ENCODE measurements around the gene TEX51.

TEX51 gene

DNA sequence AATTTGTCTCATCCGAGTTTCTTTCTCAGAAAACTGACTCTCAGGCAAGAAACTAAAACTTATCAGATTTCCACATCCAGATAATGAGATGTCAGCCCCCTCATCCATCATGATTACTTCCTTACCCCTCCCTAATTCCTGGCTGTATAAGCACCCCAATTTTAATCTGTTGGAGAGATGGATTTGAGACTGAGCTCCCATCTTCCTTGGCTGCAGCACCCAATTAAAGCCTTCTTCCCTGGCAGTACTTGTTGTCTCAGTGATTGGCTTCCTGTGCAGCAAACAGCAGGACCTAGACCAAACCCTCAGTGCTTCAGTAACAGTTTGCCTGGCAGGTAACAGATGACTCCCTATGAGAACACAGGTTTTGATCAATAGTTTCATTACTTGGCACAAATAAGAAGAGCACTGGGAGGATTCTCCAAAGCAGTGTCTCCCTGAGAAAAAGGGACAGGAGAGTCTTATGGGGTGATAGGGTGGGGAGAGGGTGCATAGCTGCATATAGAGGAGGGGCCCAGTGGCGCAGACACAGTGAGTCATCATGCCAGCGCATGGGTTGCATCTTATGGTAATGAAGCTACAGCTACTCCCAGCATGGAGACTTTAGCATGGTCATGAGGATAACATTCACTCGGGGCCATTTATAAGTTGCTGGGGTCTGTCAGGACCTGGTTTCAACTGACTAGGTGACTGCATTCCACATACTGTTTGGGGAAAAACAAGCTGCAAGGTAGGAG, 45.1 kb downstream of the TEX51 start:
- no peak overlapping the region for H3K4me3 ChIP-seq (ENCODE audit: low read length)

DNA sequence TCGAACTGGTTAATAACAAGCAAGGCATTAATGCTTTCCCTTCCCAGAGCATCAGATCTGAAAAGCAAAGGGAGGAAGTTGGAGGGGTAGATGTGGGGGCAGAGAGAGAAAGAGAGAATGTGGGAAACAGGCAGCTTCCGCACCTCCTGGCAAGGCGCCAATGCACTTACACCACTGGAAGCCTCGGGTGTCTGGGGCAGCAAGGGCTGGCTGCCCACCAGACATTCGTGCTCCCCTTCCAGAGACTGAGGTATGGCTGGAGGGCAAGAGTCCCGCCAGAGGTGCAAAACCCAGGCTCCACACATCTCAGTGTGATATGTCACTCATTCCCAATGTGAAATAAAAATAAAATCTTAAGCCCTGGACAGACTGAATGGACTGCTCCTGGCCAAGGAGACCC, 46.4 kb downstream of the TEX51 start:
- no peaks in the 10 kb centered on the region for H3K36me3 ChIP-seq (ENCODE audit: insufficient read depth, low read length)
- no peaks in the 10 kb centered on the region for H3K27me3 ChIP-seq (ENCODE audit: insufficient read depth, low read length)
- H3K9me3 ChIP-seq (ENCODE audit: low read length) = no peaks in the 10 kb centered on the region
- H3K4me1 ChIP-seq (ENCODE audit: insufficient read depth, low read length) = no peaks in the 10 kb centered on the region
- no peak overlapping the region for H3K4me3 ChIP-seq (ENCODE audit: low read length)
- H2AFZ ChIP-seq (ENCODE audit: low read depth, low read length) = no peak overlapping the region

More for the DNA sequence above, 45.1 kb downstream of the TEX51 start:
- no peaks in the 10 kb centered on the region for H3K27me3 ChIP-seq (ENCODE audit: insufficient read depth, low read length)
- no peak overlapping the region for H2AFZ ChIP-seq (ENCODE audit: low read depth, low read length)
- H3K4me1 ChIP-seq (ENCODE audit: insufficient read depth, low read length) = no peaks in the 10 kb centered on the region
- H3K36me3 ChIP-seq (ENCODE audit: insufficient read depth, low read length) = no peaks in the 10 kb centered on the region
- no peaks in the 10 kb centered on the region for H3K9me3 ChIP-seq (ENCODE audit: low read length)

GRCh38 chr2:126946318-126947102, 47.8 kb downstream of the TEX51 start:
- Histone ChIP-seq H3K36me3 (ENCODE audit: insufficient read depth, low read length) (no peaks in the 10 kb centered on the region), H2AFZ (ENCODE audit: low read depth, low read length) (no peak overlapping the region), H3K4me1 (ENCODE audit: insufficient read depth, low read length) (no peaks in the 10 kb centered on the region), H3K4me3 (ENCODE audit: low read length) (no peak overlapping the region), H3K9me3 (ENCODE audit: low read length) (no peaks in the 10 kb centered on the region), H3K27me3 (ENCODE audit: insufficient read depth, low read length) (no peaks in the 10 kb centered on the region)

DNA sequence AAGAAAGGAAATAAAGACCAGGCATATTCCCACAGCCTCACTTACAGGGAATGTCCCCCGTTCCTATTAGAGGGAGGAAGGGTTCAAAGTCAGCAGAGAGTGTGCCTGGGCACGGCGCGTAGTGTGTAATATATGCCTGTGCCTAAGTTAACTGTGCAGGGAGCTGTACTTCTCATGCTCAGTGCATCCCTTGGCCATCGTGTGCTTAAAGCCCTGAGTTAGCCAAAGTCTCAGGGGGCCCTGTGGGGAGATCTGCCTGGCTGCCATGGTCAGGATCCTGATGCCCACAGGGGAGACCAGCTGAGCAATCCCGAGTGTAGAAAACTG, 48.4 kb downstream of the TEX51 start:
- H3K4me1 ChIP-seq (ENCODE audit: insufficient read depth, low read length) = no peaks in the 10 kb centered on the region
- H3K4me3 ChIP-seq (ENCODE audit: low read length) = no peak overlapping the region
- no peaks in the 10 kb centered on the region for H3K27me3 ChIP-seq (ENCODE audit: insufficient read depth, low read length)
- no peaks in the 10 kb centered on the region for H3K36me3 ChIP-seq (ENCODE audit: insufficient read depth, low read length)
- H2AFZ ChIP-seq (ENCODE audit: low read depth, low read length) = no peak overlapping the region
- no peaks in the 10 kb centered on the region for H3K9me3 ChIP-seq (ENCODE audit: low read length)

GRCh38 chr2:126949775-126950174, 51.1 kb downstream of the TEX51 start:
- Histone ChIP-seq H2AFZ (ENCODE audit: low read depth, low read length) (no peak overlapping the region), H3K9me3 (ENCODE audit: low read length) (no peaks in the 10 kb centered on the region), H3K4me3 (ENCODE audit: low read length) (no peak overlapping the region), H3K4me1 (ENCODE audit: insufficient read depth, low read length) (no peaks in the 10 kb centered on the region), H3K27me3 (ENCODE audit: insufficient read depth, low read length) (no peaks in the 10 kb centered on the region), H3K36me3 (ENCODE audit: insufficient read depth, low read length) (no peaks in the 10 kb centered on the region)

- Histone ChIP-seq H3K36me3 (ENCODE audit: insufficient read depth, low read length) (no peaks in the 10 kb centered on the region), H3K4me3 (ENCODE audit: low read length) (no peak overlapping the region), H3K27me3 (ENCODE audit: insufficient read depth, low read length) (no peaks in the 10 kb centered on the region)
Observed at GRCh38 chr2:126950504-126950903, 51.8 kb downstream of the TEX51 start.

More at GRCh38 chr2:126950504-126950903, 51.8 kb downstream of the TEX51 start:
- Histone ChIP-seq H2AFZ (ENCODE audit: low read depth, low read length) (no peak overlapping the region), H3K4me1 (ENCODE audit: insufficient read depth, low read length) (no peaks in the 10 kb centered on the region), H3K9me3 (ENCODE audit: low read length) (no peaks in the 10 kb centered on the region)

All from neuron (in vitro differentiated cells).